AG08395 (cell line): ENCODE results near the gene FRMD4A.
"Not testable (repeated sequence)": the region's sequence is repeated elsewhere in the genome, so short reads cannot be mapped to it uniquely, and the experiment has no call there.

ENCODE experiments used
- DNase-seq: peaks from one replicate; pipeline ENCODE4 v3.0.0; 2012; ENCODE audit warnings: mixed read lengths, low spot score

FRMD4A gene

GRCh38 chr10:13787015-13787421 is 543.7 kb downstream of the FRMD4A start:
- peak; percentile 20 for DNase-seq

DNA sequence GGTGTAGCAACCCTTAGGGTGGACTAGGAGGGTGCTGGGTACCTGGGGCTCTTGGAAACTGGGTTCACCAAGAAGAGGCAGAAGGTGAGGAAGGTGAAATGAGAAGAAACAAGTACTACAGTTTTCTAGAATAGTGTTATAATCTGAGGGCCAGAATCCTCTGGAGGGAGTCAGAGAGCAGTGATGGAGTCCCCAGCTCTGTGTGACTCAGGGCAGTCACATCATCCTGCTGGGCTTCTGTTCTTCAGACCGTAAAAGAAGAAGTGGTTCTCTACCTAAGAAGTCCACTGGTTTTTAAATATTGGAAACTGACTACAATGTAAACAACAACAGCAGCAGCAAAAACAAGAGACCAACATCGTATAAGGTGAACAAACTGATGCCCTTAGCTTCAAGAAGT is 546.7 kb downstream of the FRMD4A start:
- DNase-seq: peak; percentile 46

DNA sequence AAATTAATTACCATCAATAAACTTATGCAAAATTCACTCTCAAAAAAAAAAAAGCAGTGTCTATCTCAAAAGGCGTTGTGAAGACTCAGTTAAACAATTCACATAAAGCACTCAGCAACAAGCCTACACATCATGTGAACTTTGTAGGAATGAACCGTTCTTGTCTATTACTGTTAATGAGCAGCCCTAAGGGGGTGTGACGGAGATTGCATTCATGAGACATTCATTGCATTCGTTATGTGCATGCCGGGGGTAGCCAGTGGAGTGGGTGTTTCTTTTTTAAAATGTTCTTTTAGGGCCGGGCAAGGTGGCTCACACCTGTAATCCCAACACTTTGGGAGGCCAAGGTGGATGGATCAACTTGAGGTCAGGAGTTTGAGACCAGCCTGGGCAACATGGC is 551.0 kb downstream of the FRMD4A start:
- DNase-seq: no peak

DNA sequence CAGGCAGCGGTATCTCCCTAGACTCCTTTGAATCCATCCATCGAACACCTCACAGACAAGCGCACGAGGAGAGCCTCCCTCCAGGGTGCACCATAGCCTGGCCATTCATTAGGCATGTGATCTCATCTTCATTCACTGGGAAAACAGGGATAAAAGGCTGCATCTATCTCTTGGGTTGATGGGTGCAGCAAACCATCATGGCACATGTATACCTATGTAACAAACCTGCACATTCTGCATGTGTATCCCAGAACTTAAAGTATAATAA is 552.1 kb downstream of the FRMD4A start:
- DNase-seq: not testable (repeated sequence)

- DNase-seq: peak; percentile 39
Observed at GRCh38 chr10:13776861-13777311, 553.8 kb downstream of the FRMD4A start.

DNA sequence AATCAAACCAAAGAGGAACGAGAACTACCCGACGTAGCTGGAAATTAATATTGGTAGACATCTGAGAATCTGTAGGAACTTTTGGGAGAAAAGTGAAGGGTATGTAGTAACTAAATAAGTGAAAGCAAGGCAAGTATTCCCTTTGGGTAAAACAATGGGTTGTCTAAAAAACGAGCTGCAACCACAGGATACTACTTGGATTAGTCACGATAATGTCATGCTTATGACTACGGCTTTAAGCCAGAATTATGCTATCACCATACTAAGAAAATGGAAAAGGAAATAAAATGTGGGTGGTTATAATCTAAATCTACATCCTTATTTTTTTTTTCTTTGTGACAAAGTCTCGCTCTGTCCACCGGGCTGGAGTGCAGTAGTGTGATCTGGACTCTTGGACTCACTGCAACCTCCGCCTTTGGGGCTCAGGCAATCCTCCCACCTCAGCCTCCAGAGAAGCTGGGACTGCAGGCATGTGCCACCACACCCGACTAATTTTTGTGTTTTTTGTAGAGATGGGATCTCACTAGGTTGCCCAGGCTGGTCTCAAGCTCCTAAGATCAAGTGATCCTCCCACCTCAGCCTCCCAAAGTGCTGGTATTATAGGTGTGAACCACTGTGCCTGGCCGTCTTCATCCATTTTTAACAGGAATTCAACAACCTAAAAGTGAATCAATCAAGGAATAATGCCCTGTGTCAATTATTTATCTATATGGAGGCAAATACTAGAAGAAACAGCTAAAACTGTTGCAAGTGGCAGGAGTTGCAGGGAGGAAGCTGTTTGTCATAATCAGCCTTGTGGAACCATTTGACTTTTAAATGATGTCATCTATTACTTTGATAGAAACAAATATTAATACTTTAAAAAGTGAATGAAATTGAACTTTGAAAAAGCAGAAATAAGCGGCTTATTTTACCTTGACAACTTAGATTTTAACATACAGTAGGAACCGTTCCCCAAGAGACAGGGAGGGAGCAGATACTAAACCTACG is 554.6 kb downstream of the FRMD4A start:
- peak; percentile 87 for DNase-seq

GRCh38 chr10:13774303-13774893 is 556.3 kb downstream of the FRMD4A start:
- no peak for DNase-seq

GRCh38 chr10:13773496-13774170 is 557.1 kb downstream of the FRMD4A start:
- DNase-seq: no peak

GRCh38 chr10:13773043-13773442 is 557.7 kb downstream of the FRMD4A start:
- no peak for DNase-seq

GRCh38 chr10:13771992-13772391 is 558.7 kb downstream of the FRMD4A start:
- DNase-seq: no peak

- DNase-seq: no peak
Observed at GRCh38 chr10:13770760-13771493, 559.8 kb downstream of the FRMD4A start.

DNA sequence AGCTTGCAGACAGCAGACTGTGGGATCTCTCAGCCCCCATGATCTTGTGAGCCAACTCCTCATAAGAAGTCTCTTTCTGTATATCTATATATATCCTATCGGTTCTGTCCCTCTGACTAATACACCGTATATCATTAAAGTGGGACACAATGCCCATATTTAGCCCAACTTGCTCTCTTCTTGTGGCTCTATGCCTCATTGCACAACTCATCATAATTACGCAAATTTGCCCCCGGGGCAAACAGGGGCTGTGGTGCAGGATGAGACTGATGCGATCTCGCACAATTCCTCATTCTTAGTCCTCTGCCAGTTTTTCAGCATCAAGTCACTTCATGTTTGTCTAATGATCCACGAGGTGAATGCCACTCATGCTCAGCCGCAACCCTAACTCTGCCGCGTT is 560.8 kb downstream of the FRMD4A start:
- DNase-seq: no peak

- DNase-seq: no peak
Observed at GRCh38 chr10:13767676-13768178, 563.0 kb downstream of the FRMD4A start.

DNA sequence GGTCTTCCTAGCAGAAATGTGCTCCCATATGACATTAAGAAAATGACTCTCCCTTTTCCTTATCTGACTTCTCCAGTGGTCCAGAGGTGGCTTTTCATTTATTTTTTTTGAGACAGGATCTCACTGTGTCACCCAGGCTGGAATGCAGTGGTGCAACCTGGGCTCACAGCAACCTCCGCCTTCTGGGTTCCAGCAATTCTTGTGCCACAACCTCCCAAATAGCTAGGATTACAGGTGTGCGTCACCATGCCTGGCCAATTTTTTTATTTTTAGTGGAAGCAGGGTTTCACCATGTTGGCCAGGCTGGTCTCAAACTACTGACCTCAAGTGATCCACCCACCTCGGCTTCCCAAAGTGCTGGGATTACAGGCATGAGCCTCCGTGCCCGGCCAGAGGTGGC is 563.6 kb downstream of the FRMD4A start:
- not testable (repeated sequence) for DNase-seq

- DNase-seq: no peak
Observed at GRCh38 chr10:13765641-13766341, 564.9 kb downstream of the FRMD4A start.

DNA sequence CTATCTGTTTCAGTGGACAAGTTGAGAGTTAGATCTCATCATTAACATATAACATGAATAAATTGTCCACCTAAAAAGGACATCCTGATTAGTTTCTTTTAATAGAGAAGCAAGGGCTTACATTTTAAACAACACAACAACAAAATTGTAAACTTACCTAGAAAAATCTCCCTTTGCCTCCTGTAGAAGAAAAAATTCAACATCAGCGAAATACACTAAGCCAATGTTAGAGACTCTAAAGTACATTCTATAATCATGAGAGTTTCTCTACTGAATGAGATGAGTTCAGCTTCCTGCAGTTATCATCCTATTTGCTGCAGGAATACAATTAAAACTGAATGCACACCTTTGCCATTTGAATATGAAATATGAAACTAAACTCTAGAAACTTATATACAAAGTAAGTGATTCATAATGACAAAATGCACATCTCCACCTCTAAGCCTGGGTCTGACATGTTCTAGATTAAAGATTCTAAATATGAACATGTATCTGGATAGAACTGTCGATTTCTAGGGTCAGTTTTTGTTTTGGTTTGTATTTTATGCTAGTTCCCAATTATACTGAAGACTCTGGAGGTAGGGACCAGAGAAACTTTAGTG is 569.1 kb downstream of the FRMD4A start:
- no peak for DNase-seq

DNA sequence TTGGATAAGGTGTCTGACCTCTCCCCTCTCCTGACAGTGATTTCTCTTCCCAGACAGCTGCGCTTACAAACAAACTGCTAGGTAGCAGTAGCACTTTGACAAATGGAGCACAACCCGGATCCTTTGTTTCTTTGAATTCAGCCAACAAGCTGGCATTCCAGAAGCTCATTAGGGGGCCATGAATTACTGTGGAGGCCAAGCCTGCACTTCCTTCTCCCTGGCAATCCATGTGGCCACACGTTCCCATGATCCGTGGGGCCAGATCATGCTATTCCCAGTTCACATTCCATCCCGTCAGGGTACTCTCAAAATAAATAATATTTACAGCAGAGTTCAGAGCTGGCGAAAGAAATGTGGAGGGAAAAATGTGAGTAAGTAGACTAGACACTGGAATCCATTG is 571.6 kb downstream of the FRMD4A start:
- no peak for DNase-seq

GRCh38 chr10:13758756-13759155 is 572.0 kb downstream of the FRMD4A start:
- no peak for DNase-seq

GRCh38 chr10:13758312-13758711 is 572.4 kb downstream of the FRMD4A start:
- DNase-seq: no peak

DNA sequence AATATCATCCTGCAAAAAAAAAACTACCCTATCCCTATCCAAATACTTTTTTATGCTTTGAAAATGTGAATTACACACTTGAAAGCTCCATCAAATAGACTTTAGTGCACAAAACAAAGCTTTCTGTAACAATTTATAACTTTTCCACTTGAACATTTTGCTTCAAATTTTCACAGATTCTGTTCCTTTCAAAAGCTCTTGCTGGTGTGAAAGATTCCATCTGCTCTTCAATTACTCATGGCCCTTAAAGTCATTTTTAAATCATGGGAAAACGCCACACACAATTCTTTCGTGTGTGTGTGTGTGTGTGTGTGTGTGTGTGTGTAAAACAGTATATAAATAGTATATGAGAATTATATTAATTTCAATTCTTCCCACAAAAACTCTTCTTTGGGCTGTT is 576.4 kb downstream of the FRMD4A start:
- no peak for DNase-seq

DNA sequence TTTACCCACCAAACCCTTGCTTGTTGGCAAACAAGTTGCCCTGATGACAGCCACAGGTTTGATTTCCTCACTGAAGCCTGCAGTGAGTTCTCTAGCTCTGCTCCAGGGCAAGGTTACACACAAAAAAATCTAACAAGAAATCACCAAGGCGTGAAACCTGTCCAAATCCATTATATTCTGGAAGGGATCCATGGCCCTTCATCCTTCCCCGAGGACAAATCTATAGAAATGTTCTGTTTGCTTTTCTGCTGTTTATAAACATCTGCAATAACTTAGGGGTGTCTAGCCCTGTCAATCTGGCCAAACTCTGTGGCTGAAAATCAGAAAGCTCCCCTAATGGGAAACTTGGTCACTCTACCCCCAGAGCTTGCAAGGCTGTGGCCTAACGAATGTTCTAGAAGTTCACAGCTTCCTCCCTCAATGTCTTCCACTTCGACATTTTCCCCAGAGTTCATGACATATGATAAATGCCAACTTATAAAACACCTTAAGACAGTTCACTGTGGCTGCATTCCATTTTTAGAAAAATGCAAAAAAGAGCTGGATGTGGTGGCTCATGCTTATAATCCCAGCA is 579.4 kb downstream of the FRMD4A start:
- no peak for DNase-seq
